ENCODE measurements around the gene TAS2R20.
"Not testable (repeated sequence)": the region's sequence is repeated elsewhere in the genome, so short reads cannot be mapped to it uniquely, and the experiment has no call there.

Gene TAS2R20

GRCh38 chr12:10998204-10998603 is at the start of gene TAS2R20:
Gene TAS2R20, minus strand, starts transcription at chr12:10998304. Its CDS starts 429 bp downstream, at chr12:10997875.
- no peak for DNase-seq (ENCODE audit: low read depth in 2 of 2)

GRCh38 chr12:11041366-11041765 is 43.3 kb upstream of the TAS2R20 start:
- not testable (repeated sequence) for DNase-seq (ENCODE audit: low read depth in 2 of 2)

GRCh38 chr12:11040162-11040561 is 42.1 kb upstream of the TAS2R20 start:
- peak in 1 of 2 experiments; percentile 1 for DNase-seq (ENCODE audit: low read depth in 2 of 2)

- DNase-seq (ENCODE audit: low read depth in 2 of 2) = no peak
These were observed 41.1 kb upstream of the TAS2R20 start for GRCh38 chr12:11039171-11039570.

- not testable (repeated sequence) for DNase-seq (ENCODE audit: low read depth in 2 of 2)
These were observed 35.9 kb upstream of the TAS2R20 start for GRCh38 chr12:11033959-11034358.

GRCh38 chr12:11031307-11031706 is 33.2 kb upstream of the TAS2R20 start, which contains the start of gene TAS2R31:
Gene TAS2R31, minus strand, starts transcription at chr12:11031407. Its CDS starts 72 bp downstream, at chr12:11031335.
- DNase-seq (ENCODE audit: low read depth in 2 of 2) = no peak

- DNase-seq (ENCODE audit: low read depth in 2 of 2) = no peak
These were observed 28.0 kb upstream of the TAS2R20 start for GRCh38 chr12:11026118-11026517.

- no peak for DNase-seq (ENCODE audit: low read depth in 2 of 2)
These were observed 25.3 kb upstream of the TAS2R20 start for GRCh38 chr12:11023387-11023786.

GRCh38 chr12:11022520-11022919 is 24.4 kb upstream of the TAS2R20 start, which contains the start of gene TAS2R19:
Gene TAS2R19, minus strand, starts transcription at chr12:11022620. Its CDS starts 49 bp downstream, at chr12:11022571.
- DNase-seq (ENCODE audit: low read depth in 2 of 2) = no peak

GRCh38 chr12:11016937-11017336 is 18.8 kb upstream of the TAS2R20 start:
- no peak for DNase-seq (ENCODE audit: low read depth in 2 of 2)

- no peak for DNase-seq (ENCODE audit: low read depth in 2 of 2)
These were observed 17.8 kb upstream of the TAS2R20 start for GRCh38 chr12:11015775-11016430.

- DNase-seq (ENCODE audit: low read depth in 2 of 2) = peak in 1 of 2 experiments; percentile 1
These were observed 16.1 kb upstream of the TAS2R20 start for GRCh38 chr12:11014234-11014633.

GRCh38 chr12:11007608-11008007 is 9.5 kb upstream of the TAS2R20 start:
- no peak for DNase-seq (ENCODE audit: low read depth in 2 of 2)

GRCh38 chr12:10994307-10994706 is 3.8 kb downstream of the TAS2R20 start:
- DNase-seq (ENCODE audit: low read depth in 2 of 2) = no peak

- DNase-seq (ENCODE audit: low read depth in 2 of 2) = no peak
These were observed 9.0 kb downstream of the TAS2R20 start for GRCh38 chr12:10989107-10989506.

- DNase-seq (ENCODE audit: low read depth in 2 of 2) = no peak
These were observed 11.3 kb downstream of the TAS2R20 start, which contains the start of gene TAS2R50 for GRCh38 chr12:10986812-10987211. Gene TAS2R50, minus strand, starts transcription at chr12:10986912. Its CDS starts 52 bp downstream, at chr12:10986860.

GRCh38 chr12:10982244-10982643 is 15.9 kb downstream of the TAS2R20 start:
- no peak for DNase-seq (ENCODE audit: low read depth in 2 of 2)

- DNase-seq (ENCODE audit: low read depth in 2 of 2) = no peak
These were observed 23.1 kb downstream of the TAS2R20 start for GRCh38 chr12:10974965-10975364.

- peak; percentile 26 to 31 for DNase-seq (ENCODE audit: low read depth in 2 of 2)
These were observed 29.2 kb downstream of the TAS2R20 start for GRCh38 chr12:10968765-10969456.

- peak; percentile 32 to 40 for DNase-seq (ENCODE audit: low read depth in 2 of 2)
These were observed 30.7 kb downstream of the TAS2R20 start for GRCh38 chr12:10967409-10967808.

- DNase-seq (ENCODE audit: low read depth in 2 of 2) = no peak
These were observed 31.8 kb downstream of the TAS2R20 start for GRCh38 chr12:10966314-10966713.

GRCh38 chr12:10965476-10965875 is 32.6 kb downstream of the TAS2R20 start:
- DNase-seq (ENCODE audit: low read depth in 2 of 2) = no peak

- no peak for DNase-seq (ENCODE audit: low read depth in 2 of 2)
These were observed 37.9 kb downstream of the TAS2R20 start for GRCh38 chr12:10960211-10960610.
